Endothelial cell (in vitro differentiated cells): ENCODE data around the gene HMCN2. TPM values are rescaled to one million over a fixed set of nuclear protein-coding genes. Genes with fewer than 3 reads are reported as not detected.
"Not testable (repeated sequence)": the region's sequence is repeated elsewhere in the genome, so short reads cannot be mapped to it uniquely, and the experiment has no call there.

Experiments
- DNase-seq: peaks from one replicate; pipeline ENCODE4 v3.0.0; 2021; ENCODE audit warnings: low spot score
- H3K27ac Mint-ChIP-seq: one replicate; pipeline ENCODE4 v1.8.0; 2021; ENCODE audit warnings: mixed read lengths, inconsistent platforms; ENCODE audit not compliant: unreplicated experiment
- H3K27me3 Mint-ChIP-seq: one replicate; pipeline ENCODE4 v1.8.0; 2021; ENCODE audit warnings: mild to moderate bottlenecking, moderate library complexity, mixed read lengths, inconsistent platforms; ENCODE audit not compliant: unreplicated experiment
- H3K36me3 Mint-ChIP-seq: one replicate; pipeline ENCODE4 v1.8.0; 2021; ENCODE audit warnings: mild to moderate bottlenecking, low read depth, mixed read lengths, inconsistent platforms; ENCODE audit not compliant: unreplicated experiment
- H3K4me1 Mint-ChIP-seq: one replicate; pipeline ENCODE4 v1.8.0; 2021; ENCODE audit warnings: mild to moderate bottlenecking, mixed read lengths, inconsistent platforms; ENCODE audit not compliant: unreplicated experiment
- H3K4me3 Mint-ChIP-seq: one replicate; pipeline ENCODE4 v1.8.0; 2021; ENCODE audit warnings: mild to moderate bottlenecking, mixed read lengths, inconsistent platforms; ENCODE audit not compliant: unreplicated experiment
- H3K9me3 Mint-ChIP-seq: one replicate; pipeline ENCODE4 v1.8.0; 2021; ENCODE audit warnings: mixed read lengths, inconsistent platforms; ENCODE audit not compliant: unreplicated experiment
- CTCF ChIP-seq: fragments of 200-600 bp; sonication (generic); IDR thresholded peaks from one replicate; pipeline ENCODE4 v1.5.0; 2021; ENCODE audit warnings: antibody characterized with exemption; ENCODE audit not compliant: unreplicated experiment
- total RNA-seq: library from RNA; stranded (reverse); fragmentation: NEBNext Ultra II Directional; extraction: Animal tissue kit (Norgen Biotek cat#: 25700); gene quantifications from one replicate; pipeline ENCODE4 v1.2.1, GENCODE V29; 2021; ENCODE audit not compliant: unreplicated experiment

The HMCN2 gene
- total RNA-seq, 1 donor from 2014 or later = 29.6 TPM

- H3K4me3 Mint-ChIP-seq = no peak overlapping the region
- peaks cover 11% of the 10 kb centered on the region for H3K27me3 Mint-ChIP-seq
- DNase-seq = peak; percentile 75
- no peaks in the 10 kb centered on the region for H3K4me1 Mint-ChIP-seq
- no peak overlapping the region for H3K27ac Mint-ChIP-seq
- H3K36me3 Mint-ChIP-seq = peaks cover 4% of the 10 kb centered on the region
- H3K9me3 Mint-ChIP-seq = no peaks in the 10 kb centered on the region
- peak; percentile 81 for TF ChIP-seq CTCF
Measured at GRCh38 chr9:130433168-130433946, 167.8 kb downstream of the HMCN2 start.

- Mint-ChIP-seq H3K27me3 (peaks cover 13% of the 10 kb centered on the region), H3K36me3 (peaks cover under 1% of the 10 kb centered on the region), H3K27ac (no peak overlapping the region), H3K9me3 (no peaks in the 10 kb centered on the region), H3K4me3 (no peak overlapping the region), H3K4me1 (no peaks in the 10 kb centered on the region)
- no peak for DNase-seq
- no peak for TF ChIP-seq CTCF
Measured at GRCh38 chr9:130433947-130434262, 168.3 kb downstream of the HMCN2 start.

GRCh38 chr9:130434656-130435055 is 169.1 kb downstream of the HMCN2 start:
- H3K36me3 Mint-ChIP-seq, H3K4me3 Mint-ChIP-seq, H3K4me1 Mint-ChIP-seq: not testable (repeated sequence)

DNA sequence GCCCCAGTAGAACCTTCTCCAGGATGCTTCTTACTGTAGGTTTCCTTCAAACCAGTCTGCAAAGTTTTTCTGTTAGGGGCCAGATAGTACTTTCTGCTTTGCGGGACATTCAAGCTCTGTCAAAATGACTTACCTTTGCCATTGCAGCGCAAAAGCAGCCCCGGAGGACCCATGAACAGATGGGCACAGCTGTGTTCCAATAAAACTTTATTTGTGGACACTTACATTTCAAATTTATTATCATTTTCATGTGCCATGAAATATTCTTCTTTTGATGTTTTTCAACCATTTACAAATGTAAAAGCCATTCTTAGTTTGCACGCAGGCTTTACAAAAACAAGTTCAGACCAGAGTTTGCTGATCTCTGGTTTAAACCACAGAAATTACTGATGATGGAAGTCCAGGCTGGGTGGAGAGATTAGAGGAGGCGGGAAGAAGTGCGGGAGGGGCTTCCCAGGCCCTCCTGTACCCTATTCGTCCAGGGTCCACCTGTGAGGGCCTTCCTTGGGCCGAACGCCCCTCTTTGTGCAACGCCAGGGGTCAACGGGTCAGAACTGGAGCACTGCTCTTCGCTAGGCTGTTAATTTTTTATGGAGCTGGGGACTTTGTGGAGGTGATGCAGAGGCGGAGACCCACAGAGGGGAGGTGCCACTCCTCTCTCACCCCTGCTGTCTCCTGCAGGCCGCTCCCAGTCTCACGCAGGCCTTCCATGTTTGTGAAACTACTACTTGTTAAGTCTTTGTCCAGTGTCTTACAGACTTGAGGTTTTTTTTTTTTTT is 171.6 kb downstream of the HMCN2 start:
- TF ChIP-seq CTCF = no peak
- no peak for DNase-seq
- H3K27me3 Mint-ChIP-seq = peaks cover 11% of the 10 kb centered on the region
- no peak overlapping the region for H3K4me3 Mint-ChIP-seq
- peaks cover 6% of the 10 kb centered on the region for H3K36me3 Mint-ChIP-seq
- no peaks in the 10 kb centered on the region for H3K9me3 Mint-ChIP-seq
- peak overlapping the region; percentile 72 for H3K27ac Mint-ChIP-seq
- H3K4me1 Mint-ChIP-seq = no peaks in the 10 kb centered on the region

More at GRCh38 chr9:130434656-130435055, 169.1 kb downstream of the HMCN2 start:
- H3K27ac Mint-ChIP-seq, H3K9me3 Mint-ChIP-seq, DNase-seq: not testable (repeated sequence)
- H3K27me3 Mint-ChIP-seq = peaks cover 13% of the 10 kb centered on the region

DNA sequence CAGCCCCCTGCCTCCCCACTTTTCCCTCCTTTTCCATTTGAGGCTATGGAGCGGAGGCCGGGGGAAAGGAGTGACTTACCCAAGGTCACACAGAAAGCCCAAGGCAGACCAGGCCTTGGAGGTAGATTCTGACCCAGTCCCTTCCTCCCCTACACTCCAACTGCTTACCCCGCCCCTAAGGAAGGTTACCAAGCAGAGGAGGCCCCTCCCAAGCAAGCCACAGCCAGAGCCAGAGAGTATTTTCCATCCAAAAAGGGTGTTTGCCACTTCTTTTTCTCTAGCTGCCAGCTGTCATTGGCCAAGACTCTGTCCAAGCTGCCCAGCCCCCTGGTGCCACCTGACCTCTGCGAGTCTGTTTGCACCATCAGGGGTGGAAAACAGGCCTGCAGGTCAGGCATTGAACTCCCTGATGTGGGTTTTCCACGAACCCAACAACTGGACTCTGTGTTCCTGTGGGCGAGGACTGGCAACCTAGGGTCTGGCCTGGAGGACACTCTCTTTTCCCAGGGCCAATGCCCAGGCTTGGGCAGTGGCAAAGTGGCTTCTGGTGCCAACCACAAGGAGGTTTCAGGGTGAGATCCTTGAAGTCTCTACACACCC is 172.9 kb downstream of the HMCN2 start:
- Mint-ChIP-seq H3K36me3 (peaks cover 6% of the 10 kb centered on the region), H3K9me3 (no peaks in the 10 kb centered on the region), H3K27me3 (peaks cover 5% of the 10 kb centered on the region), H3K4me3 (no peak overlapping the region), H3K27ac (no peak overlapping the region), H3K4me1 (no peaks in the 10 kb centered on the region)
- no peak for TF ChIP-seq CTCF
- DNase-seq = no peak
